ENCODE data around the gene SLC38A3. TPM values are rescaled to one million over a fixed set of nuclear protein-coding genes. Genes with fewer than 3 reads are reported as not detected.

The SLC38A3 gene
- polyA plus RNA-seq, 2 donors: 0.08 to 0.11 TPM

- WGBS, 2 donors: 60 to 71% methylated on average over 11 to 12 of the region's 12 CpGs
- no peak overlapping the region for H3K4me3 ChIP-seq (ENCODE audit: low read depth in 1 of 2, low read length in 2 of 2)
- no peaks in the 10 kb centered on the region for H3K27me3 ChIP-seq (ENCODE audit: control insufficient read depth in 1 of 2, insufficient read depth in 2 of 2, low read length in 2 of 2)
- H3K36me3 ChIP-seq (ENCODE audit: control insufficient read depth in 2 of 2, insufficient read depth in 2 of 2, low read length in 1 of 2): no peaks in the 10 kb centered on the region
- H3K9me3 ChIP-seq (ENCODE audit: control insufficient read depth in 2 of 2, insufficient read depth in 1 of 2, low read depth in 1 of 2, low read length in 1 of 2): no peaks in the 10 kb centered on the region
- H3K27ac ChIP-seq (ENCODE audit: low read depth in 2 of 2, low read length in 1 of 2): no peak overlapping the region
- peaks cover 0 to 9% of the 10 kb centered on the region in 2 donors for H3K4me1 ChIP-seq (ENCODE audit: control insufficient read depth in 2 of 2, insufficient read depth in 2 of 2, low read length in 1 of 2)
These were observed 8.3 kb downstream of the SLC38A3 start for GRCh38 chr3:50213373-50213772.

GRCh38 chr3:50214824-50215223 is 9.8 kb downstream of the SLC38A3 start:
- H3K27me3 ChIP-seq (ENCODE audit: control insufficient read depth in 1 of 2, insufficient read depth in 2 of 2, low read length in 2 of 2): no peaks in the 10 kb centered on the region
- H3K9me3 ChIP-seq (ENCODE audit: control insufficient read depth in 2 of 2, insufficient read depth in 1 of 2, low read depth in 1 of 2, low read length in 1 of 2): no peaks in the 10 kb centered on the region
- H3K36me3 ChIP-seq (ENCODE audit: control insufficient read depth in 2 of 2, insufficient read depth in 2 of 2, low read length in 1 of 2): no peaks in the 10 kb centered on the region
- 79% methylated on average over 10 of the region's 10 CpGs for WGBS, 2 donors
- H3K4me3 ChIP-seq (ENCODE audit: low read depth in 1 of 2, low read length in 2 of 2): no peak overlapping the region
- peaks cover 0 to 9% of the 10 kb centered on the region in 2 donors for H3K4me1 ChIP-seq (ENCODE audit: control insufficient read depth in 2 of 2, insufficient read depth in 2 of 2, low read length in 1 of 2)
- H3K27ac ChIP-seq (ENCODE audit: low read depth in 2 of 2, low read length in 1 of 2): no peak overlapping the region

- Histone ChIP-seq H3K27ac (ENCODE audit: low read depth in 2 of 2, low read length in 1 of 2) (no peak overlapping the region), H3K36me3 (ENCODE audit: control insufficient read depth in 2 of 2, insufficient read depth in 2 of 2, low read length in 1 of 2) (no peaks in the 10 kb centered on the region), H3K27me3 (ENCODE audit: control insufficient read depth in 1 of 2, insufficient read depth in 2 of 2, low read length in 2 of 2) (no peaks in the 10 kb centered on the region), H3K4me3 (ENCODE audit: low read depth in 1 of 2, low read length in 2 of 2) (no peak overlapping the region), H3K9me3 (ENCODE audit: control insufficient read depth in 2 of 2, insufficient read depth in 1 of 2, low read depth in 1 of 2, low read length in 1 of 2) (no peaks in the 10 kb centered on the region), H3K4me1 (ENCODE audit: control insufficient read depth in 2 of 2, insufficient read depth in 2 of 2, low read length in 1 of 2) (peaks cover 0 to 9% of the 10 kb centered on the region in 2 donors)
- 79 to 83% methylated on average over 9 of the region's 9 CpGs for WGBS, 2 donors
These were observed 10.5 kb downstream of the SLC38A3 start for GRCh38 chr3:50215529-50215928.

GRCh38 chr3:50217681-50218080 is 12.6 kb downstream of the SLC38A3 start:
- WGBS, 2 donors: 58 to 66% methylated on average over 10 of the region's 10 CpGs
- Histone ChIP-seq H3K4me3 (ENCODE audit: low read depth in 1 of 2, low read length in 2 of 2) (no peak overlapping the region), H3K4me1 (ENCODE audit: control insufficient read depth in 2 of 2, insufficient read depth in 2 of 2, low read length in 1 of 2) (peaks cover 0 to 9% of the 10 kb centered on the region in 2 donors), H3K27ac (ENCODE audit: low read depth in 2 of 2, low read length in 1 of 2) (no peak overlapping the region), H3K36me3 (ENCODE audit: control insufficient read depth in 2 of 2, insufficient read depth in 2 of 2, low read length in 1 of 2) (no peaks in the 10 kb centered on the region), H3K27me3 (ENCODE audit: control insufficient read depth in 1 of 2, insufficient read depth in 2 of 2, low read length in 2 of 2) (no peaks in the 10 kb centered on the region), H3K9me3 (ENCODE audit: control insufficient read depth in 2 of 2, insufficient read depth in 1 of 2, low read depth in 1 of 2, low read length in 1 of 2) (no peaks in the 10 kb centered on the region)

- Histone ChIP-seq H3K4me3 (ENCODE audit: low read depth in 1 of 2, low read length in 2 of 2) (no peak overlapping the region), H3K27ac (ENCODE audit: low read depth in 2 of 2, low read length in 1 of 2) (no peak overlapping the region), H3K27me3 (ENCODE audit: control insufficient read depth in 1 of 2, insufficient read depth in 2 of 2, low read length in 2 of 2) (no peaks in the 10 kb centered on the region), H3K36me3 (ENCODE audit: control insufficient read depth in 2 of 2, insufficient read depth in 2 of 2, low read length in 1 of 2) (no peaks in the 10 kb centered on the region), H3K9me3 (ENCODE audit: control insufficient read depth in 2 of 2, insufficient read depth in 1 of 2, low read depth in 1 of 2, low read length in 1 of 2) (no peaks in the 10 kb centered on the region), H3K4me1 (ENCODE audit: control insufficient read depth in 2 of 2, insufficient read depth in 2 of 2, low read length in 1 of 2) (peaks cover 0 to 9% of the 10 kb centered on the region in 2 donors)
- 92 to 93% methylated on average over 17 of the region's 17 CpGs for WGBS, 2 donors
These were observed 13.4 kb downstream of the SLC38A3 start for GRCh38 chr3:50218448-50218847.

GRCh38 chr3:50219285-50219684 is 14.2 kb downstream of the SLC38A3 start:
- WGBS, 2 donors: 88 to 90% methylated on average over 5 of the region's 5 CpGs
- H3K4me3 ChIP-seq (ENCODE audit: low read depth in 1 of 2, low read length in 2 of 2): no peak overlapping the region
- peaks cover 0 to 9% of the 10 kb centered on the region in 2 donors for H3K4me1 ChIP-seq (ENCODE audit: control insufficient read depth in 2 of 2, insufficient read depth in 2 of 2, low read length in 1 of 2)
- H3K27ac ChIP-seq (ENCODE audit: low read depth in 2 of 2, low read length in 1 of 2): no peak overlapping the region
- no peaks in the 10 kb centered on the region for H3K36me3 ChIP-seq (ENCODE audit: control insufficient read depth in 2 of 2, insufficient read depth in 2 of 2, low read length in 1 of 2)
- H3K9me3 ChIP-seq (ENCODE audit: control insufficient read depth in 2 of 2, insufficient read depth in 1 of 2, low read depth in 1 of 2, low read length in 1 of 2): no peaks in the 10 kb centered on the region
- no peaks in the 10 kb centered on the region for H3K27me3 ChIP-seq (ENCODE audit: control insufficient read depth in 1 of 2, insufficient read depth in 2 of 2, low read length in 2 of 2)

GRCh38 chr3:50220109-50220508 is 15.0 kb downstream of the SLC38A3 start:
- Histone ChIP-seq H3K4me1 (ENCODE audit: control insufficient read depth in 2 of 2, insufficient read depth in 2 of 2, low read length in 1 of 2) (peaks cover 0 to 9% of the 10 kb centered on the region in 2 donors), H3K36me3 (ENCODE audit: control insufficient read depth in 2 of 2, insufficient read depth in 2 of 2, low read length in 1 of 2) (no peaks in the 10 kb centered on the region), H3K27ac (ENCODE audit: low read depth in 2 of 2, low read length in 1 of 2) (no peak overlapping the region), H3K9me3 (ENCODE audit: control insufficient read depth in 2 of 2, insufficient read depth in 1 of 2, low read depth in 1 of 2, low read length in 1 of 2) (no peaks in the 10 kb centered on the region), H3K4me3 (ENCODE audit: low read depth in 1 of 2, low read length in 2 of 2) (no peak overlapping the region), H3K27me3 (ENCODE audit: control insufficient read depth in 1 of 2, insufficient read depth in 2 of 2, low read length in 2 of 2) (no peaks in the 10 kb centered on the region)
- WGBS, 2 donors: 72 to 78% methylated on average over 6 of the region's 6 CpGs

GRCh38 chr3:50221051-50221410 is 16.0 kb downstream of the SLC38A3 start:
- no peak overlapping the region for H3K27ac ChIP-seq (ENCODE audit: low read depth in 2 of 2, low read length in 1 of 2)
- H3K9me3 ChIP-seq (ENCODE audit: control insufficient read depth in 2 of 2, insufficient read depth in 1 of 2, low read depth in 1 of 2, low read length in 1 of 2): no peaks in the 10 kb centered on the region
- WGBS, 2 donors: 67 to 71% methylated on average over 4 of the region's 4 CpGs
- peaks cover 0 to 9% of the 10 kb centered on the region in 2 donors for H3K4me1 ChIP-seq (ENCODE audit: control insufficient read depth in 2 of 2, insufficient read depth in 2 of 2, low read length in 1 of 2)
- H3K4me3 ChIP-seq (ENCODE audit: low read depth in 1 of 2, low read length in 2 of 2): no peak overlapping the region
- no peaks in the 10 kb centered on the region for H3K36me3 ChIP-seq (ENCODE audit: control insufficient read depth in 2 of 2, insufficient read depth in 2 of 2, low read length in 1 of 2)
- H3K27me3 ChIP-seq (ENCODE audit: control insufficient read depth in 1 of 2, insufficient read depth in 2 of 2, low read length in 2 of 2): no peaks in the 10 kb centered on the region

GRCh38 chr3:50221411-50222168 is 16.5 kb downstream of the SLC38A3 start:
- 50 to 61% methylated on average over 12 of the region's 12 CpGs for WGBS, 2 donors
- Histone ChIP-seq H3K27me3 (ENCODE audit: control insufficient read depth in 1 of 2, insufficient read depth in 2 of 2, low read length in 2 of 2) (no peaks in the 10 kb centered on the region), H3K27ac (ENCODE audit: low read depth in 2 of 2, low read length in 1 of 2) (no peak overlapping the region)

GRCh38 chr3:50222169-50222528 is 17.1 kb downstream of the SLC38A3 start:
- H3K4me3 ChIP-seq (ENCODE audit: low read depth in 1 of 2, low read length in 2 of 2): no peak overlapping the region
- WGBS, 2 donors: 83 to 89% methylated on average over 1 of the region's 1 CpG
- H3K9me3 ChIP-seq (ENCODE audit: control insufficient read depth in 2 of 2, insufficient read depth in 1 of 2, low read depth in 1 of 2, low read length in 1 of 2): no peaks in the 10 kb centered on the region
- H3K36me3 ChIP-seq (ENCODE audit: control insufficient read depth in 2 of 2, insufficient read depth in 2 of 2, low read length in 1 of 2): no peaks in the 10 kb centered on the region
- H3K27ac ChIP-seq (ENCODE audit: low read depth in 2 of 2, low read length in 1 of 2): no peak overlapping the region
- no peaks in the 10 kb centered on the region for H3K27me3 ChIP-seq (ENCODE audit: control insufficient read depth in 1 of 2, insufficient read depth in 2 of 2, low read length in 2 of 2)
- peaks cover 0 to 7% of the 10 kb centered on the region in 2 donors for H3K4me1 ChIP-seq (ENCODE audit: control insufficient read depth in 2 of 2, insufficient read depth in 2 of 2, low read length in 1 of 2)

More at GRCh38 chr3:50221411-50222168, 16.5 kb downstream of the SLC38A3 start:
- H3K36me3 ChIP-seq (ENCODE audit: control insufficient read depth in 2 of 2, insufficient read depth in 2 of 2, low read length in 1 of 2): no peaks in the 10 kb centered on the region
- no peak overlapping the region for H3K4me3 ChIP-seq (ENCODE audit: low read depth in 1 of 2, low read length in 2 of 2)
- H3K9me3 ChIP-seq (ENCODE audit: control insufficient read depth in 2 of 2, insufficient read depth in 1 of 2, low read depth in 1 of 2, low read length in 1 of 2): no peaks in the 10 kb centered on the region
- H3K4me1 ChIP-seq (ENCODE audit: control insufficient read depth in 2 of 2, insufficient read depth in 2 of 2, low read length in 1 of 2): peaks cover 0 to 9% of the 10 kb centered on the region in 2 donors
